PFSK-1 (cell line): Measurements from ENCODE around the gene TTN.

Source experiments
- FOXP2 ChIP-seq: optimal IDR thresholded peaks from 2 replicates; pipeline ENCODE3; 2011; ENCODE audit warnings: borderline replicate concordance, control low read depth, inconsistent platforms; ENCODE audit not compliant: insufficient read depth; ENCODE audit errors: extremely low read length, extremely low read depth
- POLR2AphosphoS5 ChIP-seq: IDR thresholded peaks from 2 replicates; pipeline ENCODE4 v1.6.1; 2012; ENCODE audit warnings: low read depth, mild to moderate bottlenecking, control low read depth, low read length, moderate library complexity
- REST ChIP-seq, 2 experiments: IDR thresholded peaks; 2 replicates each; pipeline versions ENCODE4 v1.6.1 to v1.8.0; 2011 to 2012; ENCODE audit warnings: low read depth in 2 of 2, low read length in 2 of 2, control low read depth in 1 of 2, inconsistent platforms in 1 of 2, mild to moderate bottlenecking in 1 of 2, moderate library complexity in 1 of 2; ENCODE audit not compliant: insufficient read depth in 1 of 2
- SIN3A ChIP-seq: IDR thresholded peaks from 2 replicates; pipeline ENCODE4 v1.6.1; 2012; ENCODE audit warnings: mild to moderate bottlenecking, low read length, moderate library complexity, borderline replicate concordance; ENCODE audit not compliant: insufficient read depth
- TAF1 ChIP-seq: IDR thresholded peaks from 2 replicates; pipeline ENCODE4 v1.6.1; 2012; ENCODE audit warnings: low read length, control low read depth, borderline replicate concordance; ENCODE audit not compliant: insufficient read depth

GRCh38 chr2:178810422-178810821, 3.2 kb upstream of the TTN start:
- TF ChIP-seq TAF1: no peak
- no peak for TF ChIP-seq REST (IDR thresholded peaks at IDR 0.05; ENCODE audit: insufficient read depth in 1 of 2, low read depth in 2 of 2, low read length in 2 of 2)
- TF ChIP-seq POLR2AphosphoS5: no peak
- TF ChIP-seq FOXP2: no peak
- TF ChIP-seq SIN3A: no peak
